NCI-H510A treated with DMSO at 0.1 percent for 48 hours (cell line): ENCODE data around the gene LGSN.
"Not testable (repeated sequence)": the region's sequence is repeated elsewhere in the genome, so short reads cannot be mapped to it uniquely, and the experiment has no call there.

Experiments used
- DNase-seq: peaks from one replicate; lab custom pipeline; 2025; lab: John Stamatoyannopoulos, UW

Gene LGSN

GRCh38 chr6:63319939-63320338 is at the start of gene LGSN:
TSS of gene LGSN (minus strand) at chr6:63319983. CDS start at chr6:63319943, 40 bp downstream.
- no peak for DNase-seq

- no peak for DNase-seq
Observed at GRCh38 chr6:63368347-63368746, 48.6 kb upstream of the LGSN start.

- not testable (repeated sequence) for DNase-seq
Observed at GRCh38 chr6:63362500-63363120, 42.8 kb upstream of the LGSN start.

- not testable (repeated sequence) for DNase-seq
Observed at GRCh38 chr6:63357384-63357783, 37.6 kb upstream of the LGSN start.

- no peak for DNase-seq
Observed at GRCh38 chr6:63355632-63356031, 35.8 kb upstream of the LGSN start.

- no peak for DNase-seq
Observed at GRCh38 chr6:63353286-63353630, 33.5 kb upstream of the LGSN start.

GRCh38 chr6:63352544-63353285 is 32.9 kb upstream of the LGSN start:
- no peak for DNase-seq

- DNase-seq = peak; percentile 6
Observed at GRCh38 chr6:63352069-63352543, 32.3 kb upstream of the LGSN start.

- no peak for DNase-seq
Observed at GRCh38 chr6:63349401-63349800, 29.6 kb upstream of the LGSN start.

- DNase-seq = no peak
Observed at GRCh38 chr6:63348836-63349235, 29.1 kb upstream of the LGSN start.

GRCh38 chr6:63347599-63347998 is 27.8 kb upstream of the LGSN start:
- no peak for DNase-seq

GRCh38 chr6:63346217-63346835 is 26.5 kb upstream of the LGSN start:
- no peak for DNase-seq

GRCh38 chr6:63340351-63340750 is 20.6 kb upstream of the LGSN start:
- DNase-seq = no peak

GRCh38 chr6:63334652-63335051 is 14.9 kb upstream of the LGSN start:
- not testable (repeated sequence) for DNase-seq

- no peak for DNase-seq
Observed at GRCh38 chr6:63333440-63333839, 13.7 kb upstream of the LGSN start.

- not testable (repeated sequence) for DNase-seq
Observed at GRCh38 chr6:63326630-63327029, 6.8 kb upstream of the LGSN start.

GRCh38 chr6:63322981-63323380 is 3.2 kb upstream of the LGSN start:
- no peak for DNase-seq

- DNase-seq = no peak
Observed at GRCh38 chr6:63321821-63322220, 2.0 kb upstream of the LGSN start.

GRCh38 chr6:63317641-63318040 is 2.1 kb downstream of the LGSN start:
- DNase-seq = no peak

GRCh38 chr6:63316113-63316512 is 3.7 kb downstream of the LGSN start:
- no peak for DNase-seq

- no peak for DNase-seq
Observed at GRCh38 chr6:63313111-63313510, 6.7 kb downstream of the LGSN start.

- DNase-seq = peak; percentile 2
Observed at GRCh38 chr6:63307581-63308246, 12.1 kb downstream of the LGSN start.

GRCh38 chr6:63306420-63306819 is 13.4 kb downstream of the LGSN start:
- DNase-seq = no peak
